HepG2 (cell line): Measurements from ENCODE around the gene ACACB. TPM values are rescaled to one million over a fixed set of nuclear protein-coding genes. Genes with fewer than 3 reads are reported as not detected.

Experiments
- ATAC-seq: fragments of 200-7000 bp; cut with Tn5 transposase; 3 replicates; pipeline ENCODE4 v1.9.1; 2020; ENCODE audit warnings: mild to moderate bottlenecking, moderate library complexity
- BruUV-seq: library from RNA; stranded (reverse); fragments of 400-500 nt; replicated peaks from 2 replicates; lab custom pipeline; 2021; lab: Mats Ljungman, UMichigan
- CTCF ChIA-PET: fragments of 300-600 bp; formaldehyde crosslinking; extraction: SDS; loops from one replicate; lab custom pipeline; 2021; ENCODE audit warnings: low total read pairs, inconsistent platforms, low intra/inter-chr PET ratio; lab: Yijun Ruan, JAX
- POLR2A ChIA-PET: fragments of 350-600 bp; sonication (Branson Sonifier 250); formaldehyde crosslinking; loops from one replicate; lab custom pipeline; 2020; ENCODE audit warnings: antibody characterized with exemption, inconsistent platforms; lab: Yijun Ruan, JAX
- DNase-seq: peaks from one replicate; pipeline ENCODE4 v3.0.0-alpha.2; 2015; ENCODE audit warnings: low spot score
- FAIRE-seq: peaks from 3 replicates; lab custom pipeline; 2011; peaks lifted over from hg19 to GRCh38; lab: Jason Lieb, UNC
- H2AFZ ChIP-seq: one replicate; pipeline ENCODE4 v1.6.1; 2011; ENCODE audit warnings: low read length, inconsistent platforms
- H3K27ac ChIP-seq: fragments of 300-600 bp; 3 replicates; pipeline ENCODE4 v1.8.0; 2011; ENCODE audit warnings: mixed run types, mild to moderate bottlenecking, mixed read lengths, low read length, inconsistent platforms; ENCODE audit not compliant: insufficient read depth; ENCODE audit errors: extremely low read length
- H3K27me3 ChIP-seq, 2 experiments: fragments of 200-600 bp in 1 of 2; 2 replicates in 1 of 2; 3 replicates in 1 of 2; pipeline versions ENCODE4 v1.6.0 to v1.8.0; 2011; ENCODE audit warnings: low read length in 2 of 2, mild to moderate bottlenecking in 2 of 2, moderate library complexity in 2 of 2, inconsistent platforms in 1 of 2; ENCODE audit not compliant: insufficient read depth in 2 of 2, control insufficient read depth in 1 of 2
- H3K36me3 ChIP-seq, 2 experiments: fragments of 200-600 bp in 1 of 2; replicated peaks in 1 of 2; 2 replicates in 1 of 2; 3 replicates in 1 of 2; pipeline versions ENCODE4 v1.5.1 to v1.8.0; 2011; ENCODE audit warnings: low read length in 2 of 2, inconsistent platforms in 1 of 2; ENCODE audit not compliant: insufficient read depth in 2 of 2, control insufficient read depth in 1 of 2
- H3K4me1 ChIP-seq: 2 replicates; pipeline ENCODE4 v1.5.1; 2012; ENCODE audit warnings: low read length, inconsistent platforms; ENCODE audit not compliant: insufficient read depth
- H3K4me2 ChIP-seq: 2 replicates; pipeline ENCODE4 v1.6.0; 2011; ENCODE audit warnings: low read depth, low read length, inconsistent platforms
- H3K4me3 ChIP-seq, 3 experiments: fragments of 200-600 bp in 1 of 3; sonication (generic), shearing (Covaris generic) in 1 of 3; replicated peaks in 1 of 3; 2 replicates each; pipeline ENCODE4 v1.5.1; 2011 to 2016; ENCODE audit warnings: low read length in 3 of 3, inconsistent platforms in 2 of 3, low read depth in 2 of 3, mild to moderate bottlenecking in 2 of 3, control low read depth in 1 of 3, mixed read lengths in 1 of 3; ENCODE audit not compliant: insufficient read depth in 1 of 3
- H3K79me2 ChIP-seq: one replicate; pipeline ENCODE4 v1.6.1; 2011; ENCODE audit warnings: low read length, inconsistent platforms; ENCODE audit not compliant: insufficient read depth
- H3K9ac ChIP-seq: 2 replicates; pipeline ENCODE4 v1.6.0; 2011; ENCODE audit warnings: mild to moderate bottlenecking, low read depth, low read length, inconsistent platforms; ENCODE audit not compliant: insufficient read depth
- H3K9me3 ChIP-seq: 2 replicates; pipeline ENCODE4 v1.5.1; 2012; ENCODE audit warnings: mild to moderate bottlenecking, low read length
- H4K20me1 ChIP-seq: 2 replicates; pipeline ENCODE4 v1.6.0; 2011; ENCODE audit warnings: inconsistent platforms, mild to moderate bottlenecking, low read length, moderate library complexity; ENCODE audit not compliant: insufficient read depth
- BHLHE40 ChIP-seq: IDR thresholded peaks from 2 replicates; pipeline ENCODE4 v1.6.1; 2011; ENCODE audit warnings: low read length, improper control_type of control experiment
- HNRNPK ChIP-seq: fragments of 200-400 bp; formaldehyde crosslinking; IDR thresholded peaks from 2 replicates; pipeline ENCODE4 v1.6.1; 2018; ENCODE audit warnings: low read length, low read depth, moderate library complexity, mild to moderate bottlenecking; ENCODE audit not compliant: poor library complexity, severe bottlenecking
- MEIS2 ChIP-seq: sonication (generic); formaldehyde crosslinking; IDR thresholded peaks from 2 replicates; pipeline ENCODE4 v1.9.0; 2021; ENCODE audit warnings: mild to moderate bottlenecking, missing genetic modification reagents
- PCBP2 ChIP-seq: fragments of 200-400 bp; formaldehyde crosslinking; optimal IDR thresholded peaks from 2 replicates; pipeline ENCODE3; 2018; ENCODE audit warnings: low read length, low read depth; ENCODE audit not compliant: poor library complexity, severe bottlenecking
- RNF219 ChIP-seq: sonication (generic); formaldehyde crosslinking; IDR thresholded peaks from 2 replicates; pipeline ENCODE4 v1.5.0; 2020; ENCODE audit warnings: mild to moderate bottlenecking, missing genetic modification reagents
- ZNF230 ChIP-seq: sonication (generic); formaldehyde crosslinking; IDR thresholded peaks from 2 replicates; pipeline ENCODE4 v1.4.0; 2020; ENCODE audit warnings: mild to moderate bottlenecking, missing genetic modification reagents
- ZNF354B ChIP-seq: sonication (generic); formaldehyde crosslinking; IDR thresholded peaks from 2 replicates; pipeline ENCODE4 v1.8.0; 2022; ENCODE audit warnings: mild to moderate bottlenecking, missing genetic modification reagents
- ZNF382 ChIP-seq: sonication (generic); formaldehyde crosslinking; IDR thresholded peaks from 2 replicates; pipeline ENCODE4 v1.5.0; 2020; ENCODE audit warnings: missing genetic modification reagents, mild to moderate bottlenecking, borderline replicate concordance
- ZSCAN25 ChIP-seq: sonication (generic); formaldehyde crosslinking; IDR thresholded peaks from 2 replicates; pipeline ENCODE4 v1.8.0; 2022; ENCODE audit warnings: mild to moderate bottlenecking, missing genetic modification reagents
- WGBS: methylation state at CpG from one replicate; pipeline ENCODE4 v1.1.6; 2017; ENCODE audit warnings: low lambda C conversion rate; 5-methylcytosine and 5-hydroxymethylcytosine counted together
- in situ Hi-C: cut with HindIII; loops from 2 replicates; pipeline ENCODE4 v1.10.0; 2017; ENCODE audit warnings: low pct_unique_long_range_greater_than_20kb; ENCODE audit not compliant: extremely low pct_ligation_motif_present
- intact Hi-C: fragments of 100-400 bp; cut with micrococcal nuclease; formaldehyde crosslinking; loops from one replicate; pipeline ENCODE4 v1.10.0; 2022; ENCODE audit not compliant: unreplicated experiment
- polyA plus RNA-seq, 8 experiments: library from polyadenylated mRNA; depleted of rRNA in 3 of 8; stranded (reverse) in 7 of 8; unstranded in 1 of 8; fragments of >200 nt; fragmentation: Illumina TruSeq in 4 of 8; extraction: Trizol in 4 of 8; gene quantifications; 2 replicates each; pipeline versions ENCODE4 v1.2.1 to v1.2.3, GENCODE V29; 2011 to 2016; ENCODE audit warnings: low read depth in 4 of 8, missing spikeins in 1 of 8, mixed read lengths in 1 of 8; ENCODE audit not compliant: insufficient read depth in 1 of 8
- total RNA-seq, 5 experiments: library from RNA; depleted of rRNA; stranded (reverse); fragments of >200 nt; fragmentation: Illumina TruSeq; extraction: Trizol; gene quantifications; 2 replicates each; pipeline ENCODE4 v1.2.3, GENCODE V29; 2016; ENCODE audit warnings: low read depth in 1 of 5

Gene ACACB
- total and polyA plus RNA-seq, 2 of the 13 experiments (the other 11 are each of a cell fraction or from before 2014, with no cell fraction given) = 6.2 to 8.6 TPM

GRCh38 chr12:109186993-109187653, 70.7 kb downstream of the ACACB start:
- Histone ChIP-seq H2AFZ (no peak overlapping the region), H3K4me2 (no peak overlapping the region), H3K4me3 (no peak overlapping the region), H3K27ac (no peak overlapping the region), H3K79me2 (no peaks in the 10 kb centered on the region), H4K20me1 (no peaks in the 10 kb centered on the region), H3K27me3 (no peaks in the 10 kb centered on the region; a peak in 1 of 5 replicates), H3K9me3 (no peaks in the 10 kb centered on the region), H3K9ac (no peak overlapping the region), H3K36me3 (peaks cover 2 to 26% of the 10 kb centered on the region in 2 experiments; a peak in 3 of 5 replicates), H3K4me1 (no peaks in the 10 kb centered on the region)
- DNase-seq = no peak
- no TSS peak for BruUV-seq
- POLR2A ChIA-PET = no interaction called here
- no peak for FAIRE-seq
- in situ Hi-C loops (no loop called here), intact Hi-C loops (no loop called here)
- 95% methylated on average over 10 of the region's 10 CpGs for WGBS
- ATAC-seq = no peak
- TF ChIP-seq PCBP2 (peak; percentile 87), ZNF354B (CRISPR knock-in tag) (no peak), MEIS2 (CRISPR knock-in tag) (no peak), HNRNPK (peak; percentile 96)
- CTCF ChIA-PET = no interaction called here

- Histone ChIP-seq H3K4me3 (no peak overlapping the region), H3K4me1 (0 out of 2 replicates have a peak, but pooled peaks cover under 1% of the 10 kb centered on the region), H3K27ac (no peak overlapping the region), H3K4me2 (no peak overlapping the region), H2AFZ (no peak overlapping the region), H3K9ac (no peak overlapping the region), H3K9me3 (no peaks in the 10 kb centered on the region), H3K27me3 (no peaks in the 10 kb centered on the region; a peak in 1 of 5 replicates), H3K79me2 (no peaks in the 10 kb centered on the region), H4K20me1 (no peaks in the 10 kb centered on the region), H3K36me3 (peaks cover 2 to 27% of the 10 kb centered on the region in 2 experiments; a peak in 3 of 5 replicates)
- BruUV-seq = no TSS peak
- ChIA-PET CTCF (no interaction called here), POLR2A (no interaction called here)
- DNase-seq (no peak), FAIRE-seq (no peak), ATAC-seq (no peak)
- in situ Hi-C loops = no loop called here
- 83% methylated on average over 4 of the region's 4 CpGs for WGBS
- no peak for TF ChIP-seq BHLHE40
- TF ChIP-seq ZNF382 (CRISPR knock-in tag) = no peak
- no peak for TF ChIP-seq ZNF230 (CRISPR knock-in tag)
- TF ChIP-seq ZSCAN25 (CRISPR knock-in tag) = no peak
- no peak for TF ChIP-seq RNF219
- peak; percentile 39 for TF ChIP-seq HNRNPK
- intact Hi-C loops = no loop called here
Measured at GRCh38 chr12:109188108-109188712, 71.8 kb downstream of the ACACB start.
